ENCODE data around the gene CALHM6. TPM values are rescaled to one million over a fixed set of nuclear protein-coding genes. Genes with fewer than 3 reads are reported as not detected.

The CALHM6 gene
- total RNA-seq, 1 donor from 2014 or later = not detected

DNA sequence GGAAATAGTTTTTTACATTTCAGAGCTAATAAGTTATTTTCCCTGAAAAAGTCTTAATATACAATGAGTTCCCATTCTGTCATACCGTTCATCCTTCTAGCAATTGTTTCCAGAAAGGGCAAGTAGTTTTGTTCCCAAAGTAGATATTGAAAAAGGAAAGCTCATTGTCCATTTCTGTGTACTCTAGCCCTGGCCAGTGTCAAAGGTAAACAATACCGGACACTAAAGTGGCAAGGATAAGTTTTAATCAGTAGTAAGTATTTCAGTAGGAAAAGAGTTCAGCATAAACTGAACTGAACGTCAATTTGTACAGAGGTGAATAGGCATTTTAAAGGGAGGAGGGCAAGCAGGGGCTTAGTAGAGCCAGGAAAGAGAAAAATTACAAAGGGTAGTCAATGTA, 43.5 kb upstream of the CALHM6 start:
- Mint-ChIP-seq H3K27me3 (ENCODE audit: low read depth, unreplicated experiment) (no peaks in the 10 kb centered on the region), H3K4me3 (ENCODE audit: unreplicated experiment) (no peak overlapping the region), H3K9me3 (ENCODE audit: unreplicated experiment) (peaks cover 2% of the 10 kb centered on the region), H3K36me3 (ENCODE audit: low read depth, unreplicated experiment) (peaks cover 13% of the 10 kb centered on the region), H3K4me1 (ENCODE audit: low read depth, unreplicated experiment) (peaks cover 13% of the 10 kb centered on the region), H3K27ac (ENCODE audit: unreplicated experiment) (no peak overlapping the region)
- TF ChIP-seq EZH2 (IDR thresholded peaks at IDR 0.05; ENCODE audit: insufficient read depth, low read length) = no peak
- TF ChIP-seq, protein P1, sequence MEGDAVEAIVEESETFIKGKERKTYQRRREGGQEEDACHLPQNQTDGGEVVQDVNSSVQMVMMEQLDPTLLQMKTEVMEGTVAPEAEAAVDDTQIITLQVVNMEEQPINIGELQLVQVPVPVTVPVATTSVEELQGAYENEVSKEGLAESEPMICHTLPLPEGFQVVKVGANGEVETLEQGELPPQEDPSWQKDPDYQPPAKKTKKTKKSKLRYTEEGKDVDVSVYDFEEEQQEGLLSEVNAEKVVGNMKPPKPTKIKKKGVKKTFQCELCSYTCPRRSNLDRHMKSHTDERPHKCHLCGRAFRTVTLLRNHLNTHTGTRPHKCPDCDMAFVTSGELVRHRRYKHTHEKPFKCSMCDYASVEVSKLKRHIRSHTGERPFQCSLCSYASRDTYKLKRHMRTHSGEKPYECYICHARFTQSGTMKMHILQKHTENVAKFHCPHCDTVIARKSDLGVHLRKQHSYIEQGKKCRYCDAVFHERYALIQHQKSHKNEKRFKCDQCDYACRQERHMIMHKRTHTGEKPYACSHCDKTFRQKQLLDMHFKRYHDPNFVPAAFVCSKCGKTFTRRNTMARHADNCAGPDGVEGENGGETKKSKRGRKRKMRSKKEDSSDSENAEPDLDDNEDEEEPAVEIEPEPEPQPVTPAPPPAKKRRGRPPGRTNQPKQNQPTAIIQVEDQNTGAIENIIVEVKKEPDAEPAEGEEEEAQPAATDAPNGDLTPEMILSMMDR (IDR thresholded peaks at IDR 0.05; ENCODE audit: insufficient read depth, low read depth, low read length) = no peak
- Histone ChIP-seq H3K4me3 (ENCODE audit: insufficient read depth, low read depth, low read length) (no peak overlapping the region), H3K79me2 (ENCODE audit: insufficient read depth, low read length) (peaks cover 70% of the 10 kb centered on the region), H3K27ac (ENCODE audit: low read depth, low read length) (no peak overlapping the region), H3K4me2 (ENCODE audit: low read length) (no peak overlapping the region), H2AFZ (ENCODE audit: low read depth, low read length) (no peak overlapping the region), H4K20me1 (ENCODE audit: insufficient read depth, low read length) (peaks cover 29% of the 10 kb centered on the region), H3K9me3 (ENCODE audit: insufficient read depth, low read depth, low read length) (no peaks in the 10 kb centered on the region), H3K27me3 (ENCODE audit: insufficient read depth, low read length) (no peaks in the 10 kb centered on the region), H3K36me3 (ENCODE audit: insufficient read depth, low read length) (no peaks in the 10 kb centered on the region), H3K4me1 (ENCODE audit: insufficient read depth, low read length) (no peaks in the 10 kb centered on the region), H3K9ac (ENCODE audit: low read length) (no peak overlapping the region)
- DNase-seq (ENCODE audit: low read depth) (no peak), FAIRE-seq (no peak)

DNA sequence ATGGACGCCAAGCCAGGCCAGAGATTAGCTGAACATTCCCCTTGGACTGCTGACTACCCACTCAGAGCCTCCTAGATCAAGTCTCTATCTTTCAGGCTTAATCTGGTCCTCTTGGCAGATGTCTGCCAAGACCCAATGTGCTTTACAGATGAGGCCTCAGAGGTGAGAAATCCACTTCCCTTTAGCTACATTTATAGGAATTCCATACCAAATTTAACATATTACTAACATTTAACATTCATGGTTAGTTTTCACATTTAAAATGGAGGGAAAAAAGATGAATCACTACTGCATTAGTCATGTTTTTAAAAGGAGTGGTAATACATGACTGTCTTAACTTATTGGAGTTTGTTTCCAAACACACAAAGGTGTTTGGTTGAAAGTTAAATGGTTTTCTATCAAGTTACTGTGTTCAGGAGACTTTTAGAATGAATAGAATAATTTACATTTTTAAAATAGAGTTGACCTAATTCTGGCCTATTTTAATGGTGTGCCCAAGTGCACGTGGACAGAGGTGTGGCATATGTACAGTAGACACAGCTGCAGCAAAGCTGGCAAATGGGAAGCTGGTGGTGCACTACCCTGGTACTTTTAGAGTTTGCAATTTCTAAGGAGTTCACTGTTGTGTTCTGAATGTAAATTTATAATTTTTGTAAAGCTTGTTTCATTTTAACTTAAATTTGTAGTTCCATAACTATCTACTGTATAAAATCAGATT, 41.9 kb upstream of the CALHM6 start:
- Histone ChIP-seq H2AFZ (ENCODE audit: low read depth, low read length) (no peak overlapping the region), H3K9me3 (ENCODE audit: insufficient read depth, low read depth, low read length) (no peaks in the 10 kb centered on the region), H3K27ac (ENCODE audit: low read depth, low read length) (peak overlapping the region; percentile 24), H3K4me1 (ENCODE audit: insufficient read depth, low read length) (no peaks in the 10 kb centered on the region), H3K79me2 (ENCODE audit: insufficient read depth, low read length) (peaks cover 58% of the 10 kb centered on the region), H3K4me3 (ENCODE audit: insufficient read depth, low read depth, low read length) (no peak overlapping the region), H3K4me2 (ENCODE audit: low read length) (no peak overlapping the region), H3K27me3 (ENCODE audit: insufficient read depth, low read length) (no peaks in the 10 kb centered on the region), H3K36me3 (ENCODE audit: insufficient read depth, low read length) (no peaks in the 10 kb centered on the region), H4K20me1 (ENCODE audit: insufficient read depth, low read length) (peaks cover 29% of the 10 kb centered on the region), H3K9ac (ENCODE audit: low read length) (no peak overlapping the region)
- no peak for DNase-seq (ENCODE audit: low read depth)
- Mint-ChIP-seq H3K27ac (ENCODE audit: unreplicated experiment) (peak overlapping the region; percentile 4), H3K4me3 (ENCODE audit: unreplicated experiment) (no peak overlapping the region), H3K27me3 (ENCODE audit: low read depth, unreplicated experiment) (no peaks in the 10 kb centered on the region), H3K9me3 (ENCODE audit: unreplicated experiment) (peaks cover 2% of the 10 kb centered on the region), H3K4me1 (ENCODE audit: low read depth, unreplicated experiment) (peaks cover 10% of the 10 kb centered on the region), H3K36me3 (ENCODE audit: low read depth, unreplicated experiment) (peaks cover 12% of the 10 kb centered on the region)
- TF ChIP-seq, protein P1 (IDR thresholded peaks at IDR 0.05; ENCODE audit: insufficient read depth, low read depth, low read length) = no peak
- TF ChIP-seq EZH2 (IDR thresholded peaks at IDR 0.05; ENCODE audit: insufficient read depth, low read length) = no peak
- no peak for FAIRE-seq

DNA sequence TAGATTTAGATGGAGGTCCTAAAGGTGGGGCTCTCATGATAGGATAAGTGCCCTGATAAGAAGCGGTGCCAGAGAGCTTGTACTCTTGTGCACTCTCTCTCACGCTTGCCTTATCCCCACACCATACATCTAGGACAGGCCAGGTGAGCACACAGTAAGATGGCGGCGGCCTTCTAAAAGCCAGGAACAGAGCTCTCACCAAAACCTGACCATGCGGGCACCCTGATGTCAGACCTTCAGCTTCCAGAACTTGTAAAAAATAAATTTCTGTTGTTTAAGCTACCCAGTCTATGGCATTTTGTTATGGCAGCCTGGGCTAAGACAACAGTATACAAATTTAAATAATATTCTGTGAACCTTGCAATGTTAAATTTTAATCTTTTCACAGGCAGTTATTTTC, 40.8 kb upstream of the CALHM6 start:
- H4K20me1 ChIP-seq (ENCODE audit: insufficient read depth, low read length) = peaks cover 27% of the 10 kb centered on the region
- no peak for FAIRE-seq
- no peak overlapping the region for H3K4me3 ChIP-seq (ENCODE audit: insufficient read depth, low read depth, low read length)
- H3K36me3 Mint-ChIP-seq (ENCODE audit: low read depth, unreplicated experiment) = peaks cover 3% of the 10 kb centered on the region
- H3K27me3 Mint-ChIP-seq (ENCODE audit: low read depth, unreplicated experiment) = no peaks in the 10 kb centered on the region
- no peak overlapping the region for H3K27ac ChIP-seq (ENCODE audit: low read depth, low read length)
- H3K4me1 Mint-ChIP-seq (ENCODE audit: low read depth, unreplicated experiment) = peaks cover 10% of the 10 kb centered on the region
- no peaks in the 10 kb centered on the region for H3K4me1 ChIP-seq (ENCODE audit: insufficient read depth, low read length)
- H3K79me2 ChIP-seq (ENCODE audit: insufficient read depth, low read length) = peaks cover 51% of the 10 kb centered on the region
- H3K9me3 Mint-ChIP-seq (ENCODE audit: unreplicated experiment) = peaks cover 2% of the 10 kb centered on the region
- no peaks in the 10 kb centered on the region for H3K27me3 ChIP-seq (ENCODE audit: insufficient read depth, low read length)
- no peak overlapping the region for H3K4me2 ChIP-seq (ENCODE audit: low read length)
- H3K27ac Mint-ChIP-seq (ENCODE audit: unreplicated experiment) = no peak overlapping the region
- no peaks in the 10 kb centered on the region for H3K36me3 ChIP-seq (ENCODE audit: insufficient read depth, low read length)
- H2AFZ ChIP-seq (ENCODE audit: low read depth, low read length) = no peak overlapping the region
- H3K4me3 Mint-ChIP-seq (ENCODE audit: unreplicated experiment) = no peak overlapping the region
- H3K9ac ChIP-seq (ENCODE audit: low read length) = no peak overlapping the region
- DNase-seq (ENCODE audit: low read depth) = no peak
- no peaks in the 10 kb centered on the region for H3K9me3 ChIP-seq (ENCODE audit: insufficient read depth, low read depth, low read length)
- TF ChIP-seq, protein P1 (IDR thresholded peaks at IDR 0.05; ENCODE audit: insufficient read depth, low read depth, low read length) = no peak
- no peak for TF ChIP-seq EZH2 (IDR thresholded peaks at IDR 0.05; ENCODE audit: insufficient read depth, low read length)
